DND-41 (cell line): ENCODE data around the gene HMCN1.

Source experiments
- ATAC-seq: fragments of 200-7000 bp; cut with Tn5 transposase; 3 replicates; pipeline ENCODE4 v1.9.1; 2021; ENCODE audit warnings: low read depth; ENCODE audit not compliant: insufficient read depth
- DNase-seq: peaks from one replicate; pipeline ENCODE4 v3.0.0-alpha.2; 2020
- H2AFZ ChIP-seq: 2 replicates; pipeline ENCODE4 v1.6.0; 2012; ENCODE audit warnings: low read depth, low read length
- H3K27ac ChIP-seq: 2 replicates; pipeline ENCODE4 v1.5.1; 2012; ENCODE audit warnings: low read length, inconsistent platforms
- H3K27me3 ChIP-seq: fragments of 200-600 bp; sonication (generic); 2 replicates; pipeline ENCODE4 v1.6.0; 2012; ENCODE audit warnings: low read length, mild to moderate bottlenecking, inconsistent platforms; ENCODE audit not compliant: insufficient read depth, poor library complexity
- H3K36me3 ChIP-seq: 2 replicates; pipeline ENCODE4 v1.5.1; 2012; ENCODE audit warnings: low read length, inconsistent platforms; ENCODE audit not compliant: insufficient read depth
- H3K4me1 ChIP-seq: 2 replicates; pipeline ENCODE4 v1.5.1; 2012; ENCODE audit warnings: mild to moderate bottlenecking, low read length; ENCODE audit not compliant: insufficient read depth
- H3K4me2 ChIP-seq: 2 replicates; pipeline ENCODE4 v1.6.0; 2012; ENCODE audit warnings: mild to moderate bottlenecking, moderate library complexity, low read length, inconsistent platforms; ENCODE audit not compliant: insufficient read depth
- H3K4me3 ChIP-seq, 2 experiments: fragments of 200-600 bp in 1 of 2; shearing (Covaris generic) in 1 of 2; 2 replicates each; pipeline ENCODE4 v1.5.1; 2012 to 2016; ENCODE audit warnings: inconsistent platforms in 2 of 2, low read length in 2 of 2, mild to moderate bottlenecking in 2 of 2, low read depth in 1 of 2, moderate library complexity in 1 of 2
- H3K79me2 ChIP-seq: 2 replicates; pipeline ENCODE4 v1.6.0; 2012; ENCODE audit warnings: low read length, inconsistent platforms; ENCODE audit not compliant: insufficient read depth
- H3K9ac ChIP-seq: 2 replicates; pipeline ENCODE4 v1.6.0; 2012; ENCODE audit warnings: low read depth, mild to moderate bottlenecking, inconsistent platforms, low read length, moderate library complexity
- H3K9me3 ChIP-seq: 2 replicates; pipeline ENCODE4 v1.5.1; 2012; ENCODE audit warnings: low read length, moderate library complexity, mild to moderate bottlenecking, inconsistent platforms; ENCODE audit not compliant: insufficient read depth, severe bottlenecking
- H4K20me1 ChIP-seq: 2 replicates; pipeline ENCODE4 v1.6.0; 2012; ENCODE audit warnings: low read length; ENCODE audit not compliant: insufficient read depth
- CTCF ChIP-seq: IDR thresholded peaks from 2 replicates; pipeline ENCODE4 v1.5.1; 2012; ENCODE audit warnings: borderline replicate concordance, low read length, moderate library complexity, mild to moderate bottlenecking; ENCODE audit not compliant: poor library complexity, severe bottlenecking; ENCODE audit errors: extremely low read depth
- EZH2 ChIP-seq: IDR thresholded peaks from 3 replicates; pipeline ENCODE4 v1.6.1; 2012; ENCODE audit warnings: borderline replicate concordance, low read depth, mild to moderate bottlenecking, moderate library complexity, low read length, inconsistent platforms; ENCODE audit not compliant: severe bottlenecking

Gene HMCN1

GRCh38 chr1:185734929-185735700 lies 924 bp downstream of the HMCN1 start:
- ATAC-seq (no peak), DNase-seq (no peak)
- no peak overlapping the region for H3K4me3 ChIP-seq
- H3K27ac ChIP-seq: no peak overlapping the region
- TF ChIP-seq CTCF: no peak
- TF ChIP-seq EZH2: no peak
- no peaks in the 10 kb centered on the region for H3K36me3 ChIP-seq
- H4K20me1 ChIP-seq: no peaks in the 10 kb centered on the region
- no peaks in the 10 kb centered on the region for H3K9me3 ChIP-seq
- H3K4me2 ChIP-seq: no peak overlapping the region
- no peaks in the 10 kb centered on the region for H3K27me3 ChIP-seq
- no peak overlapping the region for H2AFZ ChIP-seq
- H3K4me1 ChIP-seq: no peaks in the 10 kb centered on the region
- no peak overlapping the region for H3K9ac ChIP-seq
- no peaks in the 10 kb centered on the region for H3K79me2 ChIP-seq

GRCh38 chr1:185735701-185736064 lies 1.5 kb downstream of the HMCN1 start:
- Histone ChIP-seq H3K27me3 (no peaks in the 10 kb centered on the region), H3K79me2 (no peaks in the 10 kb centered on the region), H4K20me1 (no peaks in the 10 kb centered on the region), H2AFZ (no peak overlapping the region), H3K4me1 (no peaks in the 10 kb centered on the region), H3K36me3 (no peaks in the 10 kb centered on the region), H3K27ac (no peak overlapping the region), H3K4me2 (no peak overlapping the region), H3K9me3 (no peaks in the 10 kb centered on the region), H3K9ac (no peak overlapping the region), H3K4me3 (no peak overlapping the region)
- DNase-seq: no peak
- TF ChIP-seq CTCF (no peak), EZH2 (no peak)
- ATAC-seq: no peak

GRCh38 chr1:185739967-185740366 lies 5.8 kb downstream of the HMCN1 start:
- no peaks in the 10 kb centered on the region for H3K36me3 ChIP-seq
- no peaks in the 10 kb centered on the region for H3K27me3 ChIP-seq
- DNase-seq (no peak), ATAC-seq (no peak)
- no peaks in the 10 kb centered on the region for H3K79me2 ChIP-seq
- no peak overlapping the region for H3K4me3 ChIP-seq
- H3K9ac ChIP-seq: no peak overlapping the region
- H2AFZ ChIP-seq: no peak overlapping the region
- no peaks in the 10 kb centered on the region for H4K20me1 ChIP-seq
- no peaks in the 10 kb centered on the region for H3K4me1 ChIP-seq
- no peaks in the 10 kb centered on the region for H3K9me3 ChIP-seq
- no peak for TF ChIP-seq EZH2
- no peak for TF ChIP-seq CTCF
- H3K27ac ChIP-seq: no peak overlapping the region
- H3K4me2 ChIP-seq: no peak overlapping the region

- no peak for TF ChIP-seq CTCF
- no peak for TF ChIP-seq EZH2
- Histone ChIP-seq H3K36me3 (no peaks in the 10 kb centered on the region), H3K4me3 (no peak overlapping the region), H2AFZ (no peak overlapping the region), H3K4me1 (no peaks in the 10 kb centered on the region), H3K9ac (no peak overlapping the region), H3K27me3 (no peaks in the 10 kb centered on the region), H3K27ac (no peak overlapping the region), H4K20me1 (no peaks in the 10 kb centered on the region), H3K79me2 (no peaks in the 10 kb centered on the region), H3K9me3 (no peaks in the 10 kb centered on the region), H3K4me2 (no peak overlapping the region)
- DNase-seq: no peak
- ATAC-seq: no peak
Measured at GRCh38 chr1:185741551-185741950, 7.4 kb downstream of the HMCN1 start.
